GM19238 (cell line): ENCODE data around the gene PANK3.
A peak's percentile ranks its signal among the peaks of the same experiment; 100 is the strongest.
"Not testable (repeated sequence)": the region's sequence is repeated elsewhere in the genome, so short reads cannot be mapped to it uniquely, and the experiment has no call there.

ENCODE experiments used
- DNase-seq: peaks from one replicate; pipeline ENCODE4 v3.0.0; 2011; ENCODE audit warnings: low spot score; ENCODE audit not compliant: insufficient read length

The PANK3 gene

DNA sequence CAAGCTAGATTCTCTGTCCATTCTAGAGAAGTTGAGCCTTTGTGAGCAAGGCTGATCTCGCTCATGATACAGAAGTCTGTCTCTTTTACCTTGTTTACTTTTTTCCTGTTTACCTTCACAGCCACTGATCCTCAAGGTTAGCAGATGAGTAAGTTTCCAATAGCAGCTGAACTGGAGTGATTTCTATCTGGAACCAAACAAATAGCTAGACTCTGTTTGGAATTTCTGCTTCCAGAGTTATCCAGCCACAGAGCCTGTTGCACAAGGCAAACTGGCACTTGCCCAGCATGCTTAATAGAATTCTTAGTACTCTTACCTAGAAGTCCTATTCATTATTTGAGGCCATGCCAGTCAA lies 12.8 kb upstream of the PANK3 start:
- no peak for DNase-seq

- DNase-seq = no peak
Measured at GRCh38 chr5:168591302-168592013, 12.3 kb upstream of the PANK3 start.

DNA sequence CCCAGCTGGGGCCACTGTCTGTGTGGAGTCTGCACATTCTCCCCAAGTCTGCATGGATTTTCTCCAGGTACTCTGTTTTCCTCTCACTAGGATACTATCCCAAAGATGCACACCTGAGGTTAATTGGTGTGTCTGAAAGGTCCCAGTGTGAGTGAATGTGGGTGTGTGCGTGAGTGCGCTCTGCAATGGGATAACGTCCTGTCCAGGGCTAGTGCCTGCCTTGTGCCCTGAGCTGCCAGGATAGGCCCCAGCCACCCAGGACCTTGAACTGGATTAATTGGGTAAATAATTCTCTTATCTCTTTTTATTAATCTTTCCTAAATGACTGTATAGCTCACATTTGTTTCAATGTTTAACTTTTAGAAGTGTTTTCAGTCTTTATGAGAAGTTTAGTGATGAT lies 11.5 kb upstream of the PANK3 start:
- DNase-seq = no peak

- no peak for DNase-seq
Measured at GRCh38 chr5:168587987-168588386, 8.8 kb upstream of the PANK3 start.

GRCh38 chr5:168585119-168585856 lies 6.1 kb upstream of the PANK3 start:
- DNase-seq = no peak

GRCh38 chr5:168583742-168584482 lies 4.7 kb upstream of the PANK3 start:
- peak; percentile 7 for DNase-seq

GRCh38 chr5:168580814-168581469 lies 1.8 kb upstream of the PANK3 start:
- DNase-seq = not testable (repeated sequence)

GRCh38 chr5:168580227-168580508 lies 1.0 kb upstream of the PANK3 start:
- DNase-seq = no peak

GRCh38 chr5:168579488-168580226 lies 489 bp upstream of the PANK3 start:
- DNase-seq = peak; percentile 95

GRCh38 chr5:168578006-168578405 lies 1.2 kb downstream of the PANK3 start:
- no peak for DNase-seq

DNA sequence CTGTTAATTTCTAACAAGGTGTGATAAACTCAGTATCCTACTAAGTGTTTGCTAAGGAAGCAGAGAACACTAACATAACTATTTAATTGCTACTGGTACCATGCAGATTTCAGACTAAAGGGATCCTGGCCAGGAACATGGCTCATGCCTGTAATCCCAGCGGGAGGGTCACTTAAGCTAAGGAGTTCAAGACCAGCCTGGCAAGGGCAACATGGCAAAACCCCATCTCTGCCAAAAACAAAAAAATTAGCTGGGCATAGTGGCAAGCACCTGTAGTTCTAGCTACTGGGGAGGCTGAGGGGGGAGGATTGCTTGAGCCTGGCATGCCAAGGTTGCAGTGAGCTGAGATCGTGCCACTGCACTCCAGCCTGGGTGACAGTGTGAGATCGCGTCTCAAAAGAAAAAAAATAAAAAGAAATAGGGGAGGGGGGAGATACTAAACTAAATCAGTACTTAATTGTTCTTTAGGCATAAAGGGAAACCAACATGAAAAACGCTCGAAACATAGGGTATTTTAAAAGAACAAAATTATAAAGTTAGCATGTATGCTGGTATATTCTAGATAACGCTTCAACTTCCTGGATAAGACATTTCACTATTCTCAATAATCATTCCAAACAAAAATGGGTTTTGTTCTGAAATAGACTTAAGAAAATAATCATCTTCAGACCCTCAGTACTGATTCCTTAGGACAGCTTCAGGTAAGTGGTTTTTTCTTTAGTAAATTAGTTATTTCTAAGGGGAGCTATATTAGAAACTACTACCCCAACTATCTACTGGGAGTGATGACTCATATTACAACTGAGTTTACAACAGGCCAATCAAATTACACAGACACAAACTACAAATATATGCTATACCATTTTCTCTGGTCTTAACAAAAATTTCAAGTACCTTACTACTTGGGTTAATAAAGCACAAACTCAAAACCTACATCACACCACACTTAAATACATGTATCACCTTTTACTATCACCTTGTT lies 3.5 kb downstream of the PANK3 start:
- no peak for DNase-seq

DNA sequence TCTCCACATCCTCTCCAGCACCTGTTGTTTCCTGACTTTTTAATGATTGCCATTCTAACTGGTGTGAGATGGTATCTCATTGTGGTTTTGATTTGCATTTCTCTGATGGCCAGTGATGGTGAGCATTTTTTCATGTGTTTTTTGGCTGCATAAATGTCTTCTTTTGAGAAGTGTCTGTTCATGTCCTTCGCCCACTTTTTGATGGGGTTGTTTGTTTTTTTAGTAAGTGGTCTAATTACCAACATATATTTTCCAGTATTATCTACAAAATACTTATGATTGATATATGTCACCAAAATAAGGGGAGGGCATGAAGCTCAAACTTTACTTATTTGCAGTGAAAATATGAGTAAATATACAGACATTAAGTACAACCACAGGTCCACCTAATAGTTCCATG lies 5.0 kb downstream of the PANK3 start:
- DNase-seq = not testable (repeated sequence)

DNA sequence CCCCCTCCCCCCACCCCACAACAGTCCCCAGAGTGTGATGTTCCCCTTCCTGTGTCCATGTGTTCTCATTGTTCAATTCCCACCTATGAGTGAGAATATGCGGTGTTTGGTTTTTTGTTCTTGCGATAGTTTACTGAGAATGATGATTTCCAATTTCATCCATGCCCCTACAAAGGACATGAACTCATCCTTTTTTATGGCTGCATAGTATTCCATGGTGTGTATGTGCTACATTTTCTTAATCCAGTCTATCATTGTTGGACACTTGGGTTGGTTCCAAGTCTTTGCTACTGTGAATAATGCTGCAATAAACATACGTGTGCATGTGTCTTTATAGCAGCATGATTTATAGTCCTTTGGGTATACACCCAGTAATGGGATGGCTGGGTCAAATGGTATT lies 5.5 kb downstream of the PANK3 start:
- DNase-seq = not testable (repeated sequence)

DNA sequence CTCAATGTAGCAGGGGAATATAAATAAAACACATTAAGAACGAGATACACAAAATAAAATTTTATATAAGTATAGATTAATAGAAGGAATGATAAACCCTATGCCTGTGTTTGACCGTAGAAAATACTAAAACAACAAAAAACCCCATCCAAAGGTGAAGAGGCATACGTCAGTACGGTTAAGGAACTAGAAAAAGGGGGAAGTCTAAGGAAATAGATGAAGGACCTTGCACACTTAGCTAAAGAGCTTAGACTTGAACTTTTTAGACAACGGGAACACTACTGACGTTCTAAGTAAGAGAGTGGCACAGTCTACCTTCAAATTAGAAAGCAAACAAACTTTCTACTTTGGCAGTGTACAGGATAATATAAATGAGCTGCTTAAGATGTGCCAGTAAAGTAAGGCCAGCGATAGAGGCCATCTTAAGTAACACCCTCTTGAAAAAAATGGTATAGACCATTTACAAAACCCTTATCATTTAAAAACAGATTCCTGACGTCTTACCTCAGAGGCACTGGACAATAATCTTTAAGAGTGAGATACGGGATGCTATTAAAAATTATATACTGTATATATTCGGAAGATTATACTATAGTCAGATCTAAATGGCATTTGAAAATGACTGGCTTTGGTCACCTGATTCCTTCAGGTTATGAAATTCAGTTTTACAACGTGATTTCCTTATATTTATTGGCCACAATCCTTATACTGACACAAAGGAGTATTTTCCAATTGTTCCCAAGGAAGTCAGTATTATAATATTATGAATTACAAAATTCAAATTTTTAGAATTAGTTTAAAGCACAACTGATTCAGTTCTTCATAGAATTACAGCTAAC lies 8.5 kb downstream of the PANK3 start:
- DNase-seq = no peak

- no peak for DNase-seq
Measured at GRCh38 chr5:168568738-168569137, 10.4 kb downstream of the PANK3 start.

DNA sequence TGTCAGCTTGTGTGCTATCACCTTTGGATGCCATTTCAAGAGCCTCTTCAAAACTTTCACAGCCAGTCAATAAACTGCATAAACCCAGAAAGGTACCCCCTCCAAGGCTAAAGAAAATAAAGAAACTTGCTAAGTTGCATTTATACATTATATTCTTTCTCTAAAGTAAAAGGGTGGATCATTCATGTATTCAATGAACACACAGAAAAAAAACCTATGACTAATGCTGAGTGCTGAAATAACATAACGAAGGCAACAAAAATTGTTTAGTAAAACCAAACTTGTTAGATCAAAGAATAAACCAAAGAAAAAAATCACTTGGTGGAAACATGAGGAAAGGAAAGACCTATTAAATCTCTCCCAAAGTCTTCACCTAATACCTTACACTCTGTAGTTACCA lies 15.2 kb downstream of the PANK3 start:
- no peak for DNase-seq

- no peak for DNase-seq
Measured at GRCh38 chr5:168562279-168562678, 16.9 kb downstream of the PANK3 start.

DNA sequence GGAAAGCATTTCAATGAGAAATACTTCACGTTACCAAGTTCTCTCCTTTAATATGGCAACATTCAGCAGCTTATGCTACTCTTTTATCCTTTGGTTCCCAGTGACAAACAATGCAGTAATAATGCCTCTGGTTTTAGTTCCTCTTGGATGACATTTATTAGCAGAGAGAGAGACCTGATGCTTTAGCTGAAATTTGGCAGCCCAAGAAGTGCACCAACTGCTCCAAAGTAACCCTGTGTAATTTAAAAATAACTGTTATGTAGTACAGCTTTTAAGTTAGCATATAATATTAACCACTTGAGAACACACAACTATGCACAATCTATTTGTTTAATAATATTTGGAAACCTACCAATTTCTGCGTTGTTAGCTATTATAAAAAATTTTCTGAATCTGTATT lies 21.8 kb downstream of the PANK3 start:
- no peak for DNase-seq

DNA sequence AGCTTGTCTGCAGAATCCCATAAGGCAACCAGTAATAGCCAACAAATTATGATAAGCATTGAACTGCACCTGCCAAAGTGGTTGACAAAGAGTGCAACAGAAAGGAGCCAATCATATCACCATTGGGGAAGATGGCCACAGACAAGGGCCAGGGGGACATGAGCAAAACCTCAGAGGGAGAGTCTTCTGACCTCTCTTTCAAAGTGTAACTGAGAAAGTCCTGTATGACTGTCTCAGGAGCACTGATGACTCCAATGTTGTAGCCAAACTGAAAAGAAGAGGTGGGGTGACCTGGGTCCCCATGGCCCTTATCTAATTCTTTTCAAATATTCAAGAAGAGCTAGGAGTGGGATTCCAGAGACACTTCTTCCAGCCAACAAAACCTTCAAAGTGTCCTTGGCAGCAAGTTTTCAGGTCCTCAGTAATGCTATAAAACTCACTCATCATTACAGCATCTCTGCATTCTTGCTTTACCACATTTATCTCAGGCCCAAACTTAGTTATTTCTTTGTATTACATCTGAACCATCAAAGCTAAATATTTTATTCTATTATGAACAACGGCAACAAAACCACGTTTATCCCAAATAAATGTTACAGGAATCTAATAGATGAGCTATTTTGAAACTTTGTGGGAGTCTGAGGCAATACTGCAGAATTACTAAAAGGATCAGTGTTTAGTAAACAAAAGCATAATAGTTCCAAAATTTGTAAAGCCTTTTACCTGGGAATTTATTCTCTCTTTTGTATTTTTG lies 25.6 kb downstream of the PANK3 start:
- no peak for DNase-seq
